Measurements from ENCODE around the gene VAV1. TPM values are rescaled to one million over a fixed set of nuclear protein-coding genes. Genes with fewer than 3 reads are reported as not detected.

Gene VAV1
- total and polyA plus RNA-seq, 9 of the 15 experiments (the other 6 are each of a cell fraction or from before 2014, with no cell fraction given): 0.46 to 20.1 (median 11.1) TPM

DNA sequence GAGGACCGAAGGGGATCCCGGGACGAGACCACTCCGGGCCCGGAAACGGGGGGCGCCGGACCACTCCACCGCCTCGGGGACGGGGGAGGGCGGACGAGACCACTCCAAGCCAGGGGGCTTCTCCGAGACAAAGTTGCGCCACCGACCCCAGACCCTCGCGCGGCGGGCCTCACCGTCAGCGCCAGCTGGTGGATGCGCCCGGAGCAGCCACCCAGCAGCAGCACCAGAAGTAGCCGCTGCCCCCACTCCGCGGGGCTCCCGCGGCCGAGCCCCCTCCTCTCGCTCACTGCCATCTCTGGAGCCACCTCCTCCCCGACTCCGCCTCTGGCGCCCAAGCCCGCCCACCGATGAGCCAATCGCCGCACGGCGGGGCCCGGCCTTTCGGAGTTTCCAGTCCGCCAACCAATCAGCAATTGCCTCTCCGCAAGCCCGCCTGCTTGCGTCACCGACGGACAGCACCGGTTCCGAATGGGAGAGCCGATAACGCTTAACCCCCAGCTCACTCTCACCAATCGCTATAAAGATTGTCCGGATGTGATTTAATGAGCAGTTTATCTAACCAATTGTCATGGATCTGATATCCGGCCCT lies 35.1 kb upstream of the VAV1 start, which contains the start of gene GPR108 (continued):
- TF ChIP-seq ZFPM2 (CRISPR knock-in tag; IDR thresholded peaks at IDR 0.05): 0 out of 2 replicates have a peak, but pooled peaks have one; percentile 62
- TF ChIP-seq HNRNPUL1 (IDR thresholded peaks at IDR 0.05; ENCODE audit: low read length): no peak
- no peak; the same call in 1 of the 2 replicates for TF ChIP-seq EP400 (IDR thresholded peaks at IDR 0.05)
- TF ChIP-seq MBD2 (IDR thresholded peaks at IDR 0.05; ENCODE audit: borderline replicate concordance, low read depth): peak; percentile 98
- TF ChIP-seq MCM7 (IDR thresholded peaks at IDR 0.05): no peak
- peak; percentile 74 for TF ChIP-seq ATF1 (CRISPR knock-in tag; IDR thresholded peaks at IDR 0.05)
- peak; percentile 100 for TF ChIP-seq ATF1 (tag; IDR thresholded peaks at IDR 0.05)
- TF ChIP-seq SAFB2 (IDR thresholded peaks at IDR 0.05; ENCODE audit: borderline replicate concordance, low read depth, low read length, severe bottlenecking): no peak
- TF ChIP-seq ZKSCAN1 (IDR thresholded peaks at IDR 0.05; ENCODE audit: low read depth, low read length): no peak
- TF ChIP-seq DACH1 (IDR thresholded peaks at IDR 0.05; ENCODE audit: partially characterized antibody): no peak
- 0 out of 2 replicates have a peak, but pooled peaks have one; percentile 32 for TF ChIP-seq OTX1 (CRISPR knock-in tag; IDR thresholded peaks at IDR 0.05)
- TF ChIP-seq KDM2B (CRISPR knock-in tag; IDR thresholded peaks at IDR 0.05): no peak
- no peak for TF ChIP-seq SMAD3 (CRISPR knock-in tag; conservative IDR thresholded peaks at IDR 0.05)
- TF ChIP-seq FOXJ2 (tag; IDR thresholded peaks at IDR 0.05): no peak; the same call in 1 of the 2 replicates
- TF ChIP-seq, protein P1, sequence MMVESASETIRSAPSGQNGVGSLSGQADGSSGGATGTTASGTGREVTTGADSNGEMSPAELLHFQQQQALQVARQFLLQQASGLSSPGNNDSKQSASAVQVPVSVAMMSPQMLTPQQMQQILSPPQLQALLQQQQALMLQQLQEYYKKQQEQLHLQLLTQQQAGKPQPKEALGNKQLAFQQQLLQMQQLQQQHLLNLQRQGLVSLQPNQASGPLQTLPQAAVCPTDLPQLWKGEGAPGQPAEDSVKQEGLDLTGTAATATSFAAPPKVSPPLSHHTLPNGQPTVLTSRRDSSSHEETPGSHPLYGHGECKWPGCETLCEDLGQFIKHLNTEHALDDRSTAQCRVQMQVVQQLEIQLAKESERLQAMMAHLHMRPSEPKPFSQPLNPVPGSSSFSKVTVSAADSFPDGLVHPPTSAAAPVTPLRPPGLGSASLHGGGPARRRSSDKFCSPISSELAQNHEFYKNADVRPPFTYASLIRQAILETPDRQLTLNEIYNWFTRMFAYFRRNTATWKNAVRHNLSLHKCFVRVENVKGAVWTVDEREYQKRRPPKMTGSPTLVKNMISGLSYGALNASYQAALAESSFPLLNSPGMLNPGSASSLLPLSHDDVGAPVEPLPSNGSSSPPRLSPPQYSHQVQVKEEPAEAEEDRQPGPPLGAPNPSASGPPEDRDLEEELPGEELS (CRISPR knock-in tag; IDR thresholded peaks at IDR 0.05; ENCODE audit: borderline replicate concordance): no peak; the same call in 1 of the 2 replicates
- no peak for TF ChIP-seq SPI1 (IDR thresholded peaks at IDR 0.05; ENCODE audit: borderline replicate concordance, low read depth, low read length)
- TF ChIP-seq PHB (CRISPR knock-in tag; IDR thresholded peaks at IDR 0.05): peak; percentile 73; the same call in 1 of the 2 replicates
- no peak for TF ChIP-seq ZFX (CRISPR knock-in tag; IDR thresholded peaks at IDR 0.05)
- TF ChIP-seq MAFK (IDR thresholded peaks at IDR 0.05; ENCODE audit: low read length): 0 out of 2 replicates have a peak, but pooled peaks have one; percentile 5
- peak; percentile 97 for TF ChIP-seq SP2 (IDR thresholded peaks at IDR 0.05; ENCODE audit: extremely low read depth, low read depth, low read length, poor library complexity, severe bottlenecking)
- TF ChIP-seq U2AF1 (optimal IDR thresholded peaks at IDR 0.05; ENCODE audit: low read depth, low read length): peak; percentile 80
- TF ChIP-seq, protein P2, sequence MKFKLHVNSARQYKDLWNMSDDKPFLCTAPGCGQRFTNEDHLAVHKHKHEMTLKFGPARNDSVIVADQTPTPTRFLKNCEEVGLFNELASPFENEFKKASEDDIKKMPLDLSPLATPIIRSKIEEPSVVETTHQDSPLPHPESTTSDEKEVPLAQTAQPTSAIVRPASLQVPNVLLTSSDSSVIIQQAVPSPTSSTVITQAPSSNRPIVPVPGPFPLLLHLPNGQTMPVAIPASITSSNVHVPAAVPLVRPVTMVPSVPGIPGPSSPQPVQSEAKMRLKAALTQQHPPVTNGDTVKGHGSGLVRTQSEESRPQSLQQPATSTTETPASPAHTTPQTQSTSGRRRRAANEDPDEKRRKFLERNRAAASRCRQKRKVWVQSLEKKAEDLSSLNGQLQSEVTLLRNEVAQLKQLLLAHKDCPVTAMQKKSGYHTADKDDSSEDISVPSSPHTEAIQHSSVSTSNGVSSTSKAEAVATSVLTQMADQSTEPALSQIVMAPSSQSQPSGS (CRISPR knock-in tag; IDR thresholded peaks at IDR 0.05): no peak
- TF ChIP-seq HMG20A (CRISPR knock-in tag; conservative IDR thresholded peaks at IDR 0.05): no peak
- no peak for TF ChIP-seq GABPB2 (CRISPR knock-in tag; conservative IDR thresholded peaks at IDR 0.05)
- TF ChIP-seq ZNF165 (CRISPR knock-in tag; IDR thresholded peaks at IDR 0.05; ENCODE audit: borderline replicate concordance): no peak
- TF ChIP-seq SRF (CRISPR knock-in tag; IDR thresholded peaks at IDR 0.05): no peak
- no peak for TF ChIP-seq RBM14 (IDR thresholded peaks at IDR 0.05; ENCODE audit: borderline replicate concordance, insufficient read depth, low read depth, low read length)

Data from K562 (cell line).